Upper lobe of right lung (tissue), 1 donor: ENCODE measurements around the gene GATA2. TPM values are rescaled to one million over a fixed set of nuclear protein-coding genes. Genes with fewer than 3 reads are reported as not detected.

Source experiments
- ATAC-seq: fragments of 200-7000 bp; cut with Tn5 transposase; one replicate; pipeline ENCODE4 v1.9.1; 2020; ENCODE audit warnings: mild to moderate bottlenecking, moderate library complexity
- DNase-seq: peaks from one replicate; pipeline ENCODE4 v3.0.0-alpha.2; 2020
- H3K27ac ChIP-seq: fragments of 200-600 bp; one replicate; pipeline ENCODE4 v1.8.0; 2022
- H3K27me3 ChIP-seq: fragments of 200-600 bp; one replicate; pipeline ENCODE4 v1.8.0; 2022; ENCODE audit warnings: mild to moderate bottlenecking
- H3K36me3 ChIP-seq: fragments of 200-600 bp; one replicate; pipeline ENCODE4 v1.8.0; 2022
- H3K4me1 ChIP-seq: fragments of 200-600 bp; one replicate; pipeline ENCODE4 v1.8.0; 2022
- H3K4me3 ChIP-seq: fragments of 200-600 bp; one replicate; pipeline ENCODE4 v1.8.0; 2022; ENCODE audit warnings: mild to moderate bottlenecking
- H3K9me3 ChIP-seq: fragments of 200-600 bp; one replicate; pipeline ENCODE4 v1.8.0; 2022
- intact Hi-C: fragments of 100-400 bp; cut with DNase I; formaldehyde crosslinking; loops from one replicate; pipeline ENCODE4 v1.11.0; 2022
- total RNA-seq: library from RNA; stranded (reverse); fragmentation: NEBNext Ultra II Directional; extraction: Animal tissue kit (Norgen Biotek cat#: 25700); gene quantifications from one replicate; pipeline ENCODE4 v1.2.1, GENCODE V29; 2021
- TF ChIP-seq, protein P1 (sequence below): fragments of 200-600 bp; IDR thresholded peaks from one replicate; pipeline ENCODE4 v1.8.0; 2022; ENCODE audit warnings: antibody characterized with exemption
- donor health status: DM: no; HTN: yes; CAD: no; lungs with severe emphysema.

The GATA2 gene
- total RNA-seq, 1 donor from 2014 or later: 86.6 TPM

DNA sequence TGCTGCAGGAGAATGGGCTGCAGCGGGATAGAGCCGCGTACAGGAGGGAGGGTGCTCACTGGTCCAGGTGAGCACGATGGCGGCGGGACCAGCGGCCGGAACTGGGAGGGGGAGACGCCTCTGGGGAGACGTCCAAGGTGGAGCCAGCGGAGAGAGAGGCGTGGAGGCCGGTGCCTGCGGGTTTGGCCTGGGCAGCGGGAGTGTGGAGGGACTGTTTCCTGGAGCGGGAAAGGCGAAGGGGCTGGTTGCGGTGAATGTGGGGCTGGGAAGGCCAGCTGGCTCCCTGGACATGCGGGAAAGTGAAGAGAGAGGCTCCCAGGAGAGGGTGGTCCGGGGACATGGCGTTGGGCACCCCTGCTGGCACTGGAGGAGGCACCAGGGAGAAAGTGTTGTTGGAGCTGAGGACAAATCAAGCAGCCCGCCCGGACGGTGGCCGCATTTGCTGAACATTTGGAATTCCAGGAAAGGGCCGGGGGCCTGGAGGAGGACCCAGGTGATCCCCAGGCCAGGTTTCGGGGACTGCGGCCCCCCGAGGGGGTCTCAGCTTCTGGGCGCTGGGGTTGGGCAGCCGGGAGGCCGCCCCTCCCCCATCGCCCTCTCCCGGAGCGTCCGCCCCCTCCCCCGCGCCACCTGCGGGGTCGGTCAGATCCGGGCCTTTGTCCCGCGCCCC is 60.6 kb downstream of the GATA2 start:
- Histone ChIP-seq H3K4me3 (peak overlapping the region; percentile 14), H3K27ac (no peak overlapping the region), H3K27me3 (peaks cover 49% of the 10 kb centered on the region), H3K36me3 (no peaks in the 10 kb centered on the region), H3K4me1 (peaks cover 8% of the 10 kb centered on the region), H3K9me3 (no peaks in the 10 kb centered on the region)
- DNase-seq: no peak
- intact Hi-C loops: no loop called here
- TF ChIP-seq, protein P1, sequence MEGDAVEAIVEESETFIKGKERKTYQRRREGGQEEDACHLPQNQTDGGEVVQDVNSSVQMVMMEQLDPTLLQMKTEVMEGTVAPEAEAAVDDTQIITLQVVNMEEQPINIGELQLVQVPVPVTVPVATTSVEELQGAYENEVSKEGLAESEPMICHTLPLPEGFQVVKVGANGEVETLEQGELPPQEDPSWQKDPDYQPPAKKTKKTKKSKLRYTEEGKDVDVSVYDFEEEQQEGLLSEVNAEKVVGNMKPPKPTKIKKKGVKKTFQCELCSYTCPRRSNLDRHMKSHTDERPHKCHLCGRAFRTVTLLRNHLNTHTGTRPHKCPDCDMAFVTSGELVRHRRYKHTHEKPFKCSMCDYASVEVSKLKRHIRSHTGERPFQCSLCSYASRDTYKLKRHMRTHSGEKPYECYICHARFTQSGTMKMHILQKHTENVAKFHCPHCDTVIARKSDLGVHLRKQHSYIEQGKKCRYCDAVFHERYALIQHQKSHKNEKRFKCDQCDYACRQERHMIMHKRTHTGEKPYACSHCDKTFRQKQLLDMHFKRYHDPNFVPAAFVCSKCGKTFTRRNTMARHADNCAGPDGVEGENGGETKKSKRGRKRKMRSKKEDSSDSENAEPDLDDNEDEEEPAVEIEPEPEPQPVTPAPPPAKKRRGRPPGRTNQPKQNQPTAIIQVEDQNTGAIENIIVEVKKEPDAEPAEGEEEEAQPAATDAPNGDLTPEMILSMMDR: no peak
- peak; percentile 5 for ATAC-seq

DNA sequence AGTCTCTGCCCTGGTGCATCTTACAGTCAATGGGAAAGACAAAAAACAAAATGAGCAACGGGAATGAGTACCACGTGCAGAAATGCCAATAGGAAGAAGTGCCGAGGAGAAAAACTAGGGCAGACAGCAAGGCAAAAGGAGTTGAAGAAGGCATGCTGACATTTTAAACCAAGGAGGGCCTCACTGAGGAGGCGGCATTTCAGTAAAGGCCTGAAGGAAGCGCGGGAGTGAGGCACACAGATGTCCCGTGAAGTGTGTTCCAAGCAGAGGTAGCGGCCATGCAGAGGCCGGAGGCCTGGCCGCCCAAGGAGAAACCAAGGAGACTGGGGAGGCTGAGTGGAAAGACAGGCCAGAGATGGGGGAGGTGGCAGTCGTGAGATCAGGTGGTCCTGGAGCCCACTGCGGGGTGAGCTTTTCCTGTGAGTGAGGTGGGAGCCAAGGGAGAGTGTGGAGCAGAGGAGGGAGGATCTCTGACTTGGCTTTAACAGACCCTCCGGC is 61.1 kb downstream of the GATA2 start:
- DNase-seq (no peak), ATAC-seq (no peak)
- H3K27me3 ChIP-seq: peaks cover 55% of the 10 kb centered on the region
- no peak overlapping the region for H3K27ac ChIP-seq
- no peaks in the 10 kb centered on the region for H3K9me3 ChIP-seq
- intact Hi-C loops: no loop called here
- peaks cover 8% of the 10 kb centered on the region for H3K4me1 ChIP-seq
- TF ChIP-seq, protein P1: no peak
- no peaks in the 10 kb centered on the region for H3K36me3 ChIP-seq
- H3K4me3 ChIP-seq: no peak overlapping the region

DNA sequence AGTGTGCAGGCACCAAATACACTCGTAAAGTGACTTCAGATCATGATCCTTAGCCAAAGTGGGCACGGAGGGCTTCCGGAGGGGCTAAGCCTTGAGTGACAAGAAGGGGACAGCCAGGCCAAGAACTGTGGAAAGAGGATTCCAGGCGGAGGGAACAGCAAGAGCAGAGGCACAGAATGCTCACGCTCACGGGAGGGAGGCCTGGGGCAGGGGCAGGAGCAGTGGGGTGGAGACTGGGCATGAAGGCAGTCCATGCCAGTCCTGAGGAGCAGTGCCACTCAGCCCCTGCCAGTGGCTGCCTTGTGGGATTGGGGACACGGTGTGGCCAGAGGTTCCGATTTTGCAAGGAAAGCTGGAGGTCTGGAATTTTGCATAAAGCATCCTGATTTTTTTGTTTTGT is 62.3 kb downstream of the GATA2 start:
- TF ChIP-seq, protein P1: no peak
- intact Hi-C loops: no loop called here
- Histone ChIP-seq H3K27me3 (peaks cover 57% of the 10 kb centered on the region), H3K9me3 (no peaks in the 10 kb centered on the region), H3K4me3 (no peak overlapping the region), H3K36me3 (no peaks in the 10 kb centered on the region), H3K27ac (no peak overlapping the region), H3K4me1 (peaks cover 8% of the 10 kb centered on the region)
- no peak for ATAC-seq
- no peak for DNase-seq

DNA sequence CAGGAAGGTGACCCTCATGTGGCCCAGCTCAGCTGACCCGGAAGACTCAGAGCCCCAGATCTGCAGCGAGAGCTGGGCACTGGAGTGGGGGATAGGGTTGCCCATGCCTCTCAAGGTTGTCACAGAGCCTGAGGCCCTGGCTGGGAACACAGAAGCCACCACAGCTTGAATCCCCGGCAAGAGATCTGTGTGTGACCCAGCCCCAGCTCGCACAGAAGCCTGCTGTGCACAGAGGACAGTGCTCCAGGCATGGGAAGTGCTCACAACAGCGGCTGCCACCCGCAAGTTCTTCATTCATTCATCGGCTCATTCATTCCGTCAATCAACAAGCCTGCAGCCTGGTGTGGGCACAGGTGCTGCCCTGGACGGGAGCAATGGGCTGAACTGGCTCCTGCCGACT is 62.7 kb downstream of the GATA2 start:
- TF ChIP-seq, protein P1: no peak
- ATAC-seq (no peak), DNase-seq (no peak)
- Histone ChIP-seq H3K27me3 (peaks cover 54% of the 10 kb centered on the region), H3K4me3 (no peak overlapping the region), H3K27ac (no peak overlapping the region), H3K36me3 (no peaks in the 10 kb centered on the region), H3K9me3 (no peaks in the 10 kb centered on the region), H3K4me1 (peaks cover 8% of the 10 kb centered on the region)
- intact Hi-C loops: no loop called here

DNA sequence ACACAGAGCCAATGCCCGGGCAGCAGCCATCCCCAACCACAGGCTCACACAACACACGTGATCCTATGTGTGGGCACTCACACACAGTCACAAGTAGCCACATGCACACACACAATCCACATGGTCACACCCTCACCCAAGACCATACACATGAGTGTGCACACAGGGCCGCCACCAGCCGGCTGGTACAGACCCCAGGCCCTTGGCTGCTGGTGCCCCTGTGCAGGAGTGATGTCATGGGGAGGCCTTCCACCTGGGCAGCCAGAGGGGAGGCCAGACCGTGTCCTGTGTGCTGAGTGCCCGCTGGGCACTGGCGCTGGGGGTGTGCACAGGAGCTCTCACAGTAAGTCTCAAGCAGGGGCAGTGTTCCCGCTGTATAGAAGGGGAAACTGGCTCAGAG is 63.2 kb downstream of the GATA2 start:
- no peaks in the 10 kb centered on the region for H3K9me3 ChIP-seq
- H3K27ac ChIP-seq: no peak overlapping the region
- H3K4me3 ChIP-seq: no peak overlapping the region
- intact Hi-C loops: loop anchor here (10.0 kb wide), 1 partner anchor 175 kb away; no protein-coding TSS in a partner anchor
- DNase-seq: no peak
- no peaks in the 10 kb centered on the region for H3K36me3 ChIP-seq
- H3K4me1 ChIP-seq: peaks cover 8% of the 10 kb centered on the region
- TF ChIP-seq, protein P1: no peak
- ATAC-seq: no peak
- H3K27me3 ChIP-seq: peaks cover 50% of the 10 kb centered on the region

Other genes with a start within 250 kb of the GATA2 start
- not detected for gene DNAJB8, start 26.3 kb downstream of the GATA2 start, total RNA-seq
- 215 TPM for gene RPN1, start 157.6 kb upstream of the GATA2 start, total RNA-seq
- gene RAB7A, start 233.0 kb upstream of the GATA2 start, total RNA-seq: 306 TPM